ENCODE data around the gene LRFN2.

Gene LRFN2

DNA sequence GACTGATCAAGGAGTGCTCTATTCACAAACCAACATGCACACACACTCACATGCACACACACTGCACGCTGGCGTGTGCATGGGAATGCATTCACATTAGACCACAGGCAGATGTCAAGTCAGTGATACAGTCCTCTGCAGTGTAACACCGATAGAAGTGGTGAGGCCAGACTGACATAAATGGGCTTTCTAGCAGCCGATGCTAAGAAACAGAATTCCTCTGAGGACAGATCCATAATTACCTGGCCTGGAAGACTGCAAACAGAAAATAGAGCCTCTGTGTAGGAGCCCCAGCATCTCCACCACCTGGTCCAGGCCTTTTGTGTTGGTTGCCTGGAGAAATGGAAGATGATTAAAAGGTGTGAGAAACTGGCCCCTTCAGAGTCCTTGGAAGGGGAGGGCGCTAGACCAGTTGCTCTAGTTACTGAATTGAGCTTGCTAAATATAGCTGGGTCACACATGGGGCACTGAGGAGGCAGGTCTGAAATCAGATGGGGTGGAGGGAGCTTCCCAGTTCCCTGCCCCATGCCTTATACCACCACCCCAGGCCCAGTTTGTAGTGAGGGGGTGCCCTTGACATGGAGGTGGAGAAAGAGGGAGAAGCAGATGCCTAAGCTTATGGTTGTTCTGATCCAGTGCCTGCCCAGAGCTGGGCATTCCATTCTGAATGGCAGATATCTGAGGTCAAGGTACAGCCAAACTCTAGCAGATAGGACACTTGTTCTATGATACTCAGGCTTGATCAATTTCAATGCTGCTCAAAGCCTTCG is 233.8 kb downstream of the LRFN2 start:
- no peak for DNase-seq (ENCODE audit: low read depth in 1 of 2, low spot score in 1 of 2)

DNA sequence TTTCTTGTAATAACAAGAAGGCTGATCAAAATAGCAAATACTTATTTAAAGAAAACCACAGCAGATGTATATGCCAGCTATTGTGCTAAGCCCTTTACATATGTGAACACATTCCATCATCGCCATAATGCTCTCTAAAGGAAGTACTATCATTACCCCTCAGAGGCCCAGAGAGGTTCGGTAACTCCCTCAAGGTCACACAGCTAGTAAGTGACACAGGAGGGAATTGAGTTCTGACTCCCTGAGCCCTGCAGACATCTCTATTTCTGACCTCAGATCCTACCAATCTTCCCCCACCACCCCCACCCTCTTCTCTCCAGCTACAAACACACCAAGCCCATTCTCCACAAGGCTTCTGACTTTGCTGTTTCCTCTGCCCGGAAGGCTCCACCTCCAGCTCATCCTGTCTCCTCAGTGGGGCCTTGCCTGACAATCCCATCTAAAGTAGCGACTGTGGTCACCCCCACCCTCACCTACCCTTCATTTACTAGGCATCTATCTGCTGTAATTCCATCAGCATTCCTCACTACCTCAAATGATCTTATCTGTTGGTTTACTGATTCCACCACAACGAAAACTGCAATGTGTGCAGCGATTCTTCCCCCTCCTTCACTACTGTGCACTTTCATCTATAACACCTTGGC is 234.5 kb downstream of the LRFN2 start:
- DNase-seq (ENCODE audit: low read depth in 1 of 2, low spot score in 1 of 2): no peak

DNA sequence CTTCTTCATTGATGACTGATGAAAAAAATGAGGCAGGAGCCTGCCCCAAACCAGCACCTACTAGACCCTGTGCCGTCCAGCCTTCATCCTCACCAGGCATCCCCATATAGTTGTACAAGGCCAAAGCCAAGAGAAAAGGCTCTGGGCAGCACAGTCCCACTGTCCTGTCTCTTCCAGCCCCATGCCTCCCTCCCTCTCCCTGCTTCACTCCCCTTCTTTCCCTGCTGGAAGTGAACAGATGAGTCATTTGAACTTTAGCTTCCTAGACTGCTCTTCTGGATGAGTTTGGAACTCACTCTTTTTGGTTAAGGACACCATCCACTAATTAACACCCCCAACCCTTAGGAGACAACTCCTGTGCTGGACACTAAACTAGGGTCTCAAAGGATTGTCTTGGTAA is 235.2 kb downstream of the LRFN2 start:
- no peak for DNase-seq (ENCODE audit: low read depth in 1 of 2, low spot score in 1 of 2)

DNA sequence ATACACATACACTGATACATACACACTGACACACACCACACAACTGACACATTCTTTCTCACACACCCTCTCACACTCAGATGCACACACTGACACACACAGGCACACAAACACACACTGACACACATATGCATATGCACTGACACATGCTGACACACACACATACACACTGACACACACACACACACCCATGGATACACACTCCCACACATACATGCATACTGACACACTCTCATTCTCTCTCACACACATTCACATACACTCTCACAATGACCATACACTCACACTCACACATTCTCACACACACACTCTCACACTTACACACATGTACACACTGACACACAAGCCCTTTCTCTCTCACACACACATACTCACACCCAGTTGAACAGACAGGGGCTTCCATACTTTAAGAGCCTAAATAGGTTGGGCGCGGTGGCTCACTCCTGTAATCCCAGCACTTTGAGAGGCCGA is 236.4 kb downstream of the LRFN2 start:
- DNase-seq (ENCODE audit: low read depth in 1 of 2, low spot score in 1 of 2): no peak

DNA sequence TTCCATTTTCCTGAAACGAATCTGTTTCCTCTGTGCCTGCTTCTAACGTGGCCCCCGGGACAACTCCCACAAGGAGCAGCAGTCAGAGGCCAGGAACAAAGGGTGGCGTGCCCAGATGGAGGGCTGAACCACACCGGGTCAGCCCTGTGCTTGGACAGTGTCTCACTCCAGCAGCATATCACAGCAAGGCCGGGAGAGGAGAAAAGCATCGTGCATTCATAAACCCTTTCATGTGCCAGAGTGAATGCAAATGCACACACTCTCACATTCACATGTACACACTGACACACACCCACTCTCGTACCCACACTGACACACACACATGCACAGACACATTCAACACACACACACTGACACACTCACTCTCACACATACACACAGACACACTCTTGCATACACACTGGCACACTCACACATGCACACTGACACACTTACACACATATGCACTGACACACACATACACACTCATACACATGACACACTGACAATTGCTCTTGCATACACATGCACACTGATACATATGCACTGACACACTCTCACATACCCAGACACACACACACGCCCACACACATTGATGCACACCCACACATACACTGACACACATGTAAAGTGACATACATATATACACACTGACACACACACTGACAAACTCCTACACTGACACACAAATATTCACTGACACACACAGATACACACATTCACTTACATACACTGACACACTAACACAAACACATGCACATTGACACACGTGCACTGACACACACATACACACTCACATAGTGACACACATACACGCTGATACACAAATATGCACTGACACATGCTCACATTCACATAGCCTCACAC is 237.0 kb downstream of the LRFN2 start:
- DNase-seq (ENCODE audit: low read depth in 1 of 2, low spot score in 1 of 2): no peak

DNA sequence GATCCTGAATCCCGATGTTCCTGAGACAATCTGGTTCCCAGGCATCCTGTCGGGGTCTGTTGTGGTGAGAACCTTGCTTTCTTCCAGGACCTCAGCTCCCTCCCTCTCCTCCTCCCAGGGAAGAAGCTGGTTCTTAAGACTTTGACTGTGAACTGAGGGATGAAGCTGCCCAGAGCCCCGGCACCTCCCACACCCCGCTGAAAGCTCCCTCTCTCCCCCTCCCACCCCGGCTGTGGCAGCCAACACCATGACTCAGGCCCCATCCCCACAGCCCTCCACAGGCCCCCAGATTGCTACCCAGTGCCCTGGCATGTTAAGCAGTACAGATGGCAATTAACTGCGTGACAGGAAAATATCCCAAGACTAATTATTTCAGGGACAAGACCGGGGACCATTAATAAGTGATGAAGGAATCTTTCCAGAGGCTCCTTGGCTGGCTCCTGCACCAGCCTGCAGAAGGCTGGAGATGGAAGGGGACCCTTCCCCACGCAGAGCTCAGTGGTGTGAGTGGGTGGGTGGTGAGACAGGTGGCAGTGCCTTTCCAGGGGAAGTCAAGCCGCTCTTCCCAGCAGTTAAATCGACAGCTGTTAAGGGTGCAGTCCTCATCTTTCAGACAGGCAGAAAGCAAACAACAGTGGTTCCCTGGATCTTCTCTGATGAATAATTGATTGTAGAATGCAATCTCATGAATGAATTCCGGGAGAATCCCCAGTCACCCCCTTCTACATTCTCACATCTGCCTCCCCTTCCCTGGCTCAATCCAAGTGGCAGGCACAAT is 237.9 kb downstream of the LRFN2 start:
- DNase-seq (ENCODE audit: low read depth in 1 of 2, low spot score in 1 of 2): no peak

DNA sequence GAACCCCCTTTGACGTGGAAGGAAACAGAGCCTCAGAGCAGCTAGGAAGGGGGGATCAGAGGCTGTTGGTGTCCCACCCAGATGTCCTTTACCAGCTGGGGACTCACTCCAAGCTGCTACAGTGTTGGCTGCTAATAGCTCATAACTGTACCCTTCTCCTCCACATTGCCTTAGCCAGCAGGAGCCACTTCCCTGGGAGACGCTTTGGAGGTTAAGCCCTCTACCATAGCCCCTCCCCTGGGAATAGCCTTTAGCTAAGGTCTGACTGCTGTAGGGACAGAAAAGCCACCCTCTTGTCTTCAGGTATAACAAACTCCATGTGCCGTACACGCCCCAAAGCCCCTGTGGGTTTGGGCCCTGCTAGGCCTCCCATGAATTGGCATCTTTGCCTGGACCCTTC is 238.6 kb downstream of the LRFN2 start:
- DNase-seq (ENCODE audit: low read depth in 1 of 2, low spot score in 1 of 2): no peak

DNA sequence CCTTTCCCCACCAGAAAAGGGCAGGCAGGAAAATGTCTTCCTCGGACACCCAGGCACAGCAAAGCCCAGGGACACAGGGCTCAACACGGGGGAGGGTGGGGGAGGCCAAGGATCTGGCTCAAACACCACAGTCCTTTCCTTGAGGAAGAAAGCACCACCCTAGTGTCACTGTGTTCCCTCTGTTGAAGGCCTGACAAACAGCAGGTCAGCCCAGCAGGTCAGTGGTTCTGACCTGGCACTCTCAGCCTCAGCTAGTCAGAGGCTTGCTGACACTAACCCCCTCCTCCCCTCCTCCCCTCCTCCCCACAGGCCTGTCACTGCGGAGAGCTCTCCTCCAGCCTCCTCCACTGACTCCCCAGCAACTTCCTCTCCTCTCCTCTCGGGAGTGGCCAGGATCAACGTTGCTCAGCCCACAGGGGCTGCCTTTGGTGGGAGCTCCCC is 239.6 kb downstream of the LRFN2 start:
- no peak for DNase-seq (ENCODE audit: low read depth in 1 of 2, low spot score in 1 of 2)

DNA sequence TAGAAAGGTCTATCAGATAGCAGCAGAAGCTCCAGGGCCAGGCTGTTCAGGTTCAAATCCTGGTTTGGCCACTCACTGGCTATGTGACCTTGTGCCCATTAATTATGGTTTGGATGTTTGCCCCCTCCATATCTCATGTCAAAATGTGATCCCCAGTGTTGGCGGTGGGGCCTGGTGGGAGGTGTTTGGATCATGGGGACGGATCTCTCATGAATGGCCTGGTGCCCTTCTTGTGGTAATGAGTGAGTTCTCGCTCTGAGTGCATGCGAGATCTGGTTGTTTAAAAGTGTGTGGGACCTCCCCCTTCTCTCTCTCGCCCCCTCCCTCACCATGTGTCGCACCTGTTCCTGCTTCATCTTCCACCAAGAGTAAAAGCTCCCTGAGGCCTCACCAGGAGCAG is 240.9 kb downstream of the LRFN2 start:
- no peak for DNase-seq (ENCODE audit: low read depth in 1 of 2, low spot score in 1 of 2)

DNA sequence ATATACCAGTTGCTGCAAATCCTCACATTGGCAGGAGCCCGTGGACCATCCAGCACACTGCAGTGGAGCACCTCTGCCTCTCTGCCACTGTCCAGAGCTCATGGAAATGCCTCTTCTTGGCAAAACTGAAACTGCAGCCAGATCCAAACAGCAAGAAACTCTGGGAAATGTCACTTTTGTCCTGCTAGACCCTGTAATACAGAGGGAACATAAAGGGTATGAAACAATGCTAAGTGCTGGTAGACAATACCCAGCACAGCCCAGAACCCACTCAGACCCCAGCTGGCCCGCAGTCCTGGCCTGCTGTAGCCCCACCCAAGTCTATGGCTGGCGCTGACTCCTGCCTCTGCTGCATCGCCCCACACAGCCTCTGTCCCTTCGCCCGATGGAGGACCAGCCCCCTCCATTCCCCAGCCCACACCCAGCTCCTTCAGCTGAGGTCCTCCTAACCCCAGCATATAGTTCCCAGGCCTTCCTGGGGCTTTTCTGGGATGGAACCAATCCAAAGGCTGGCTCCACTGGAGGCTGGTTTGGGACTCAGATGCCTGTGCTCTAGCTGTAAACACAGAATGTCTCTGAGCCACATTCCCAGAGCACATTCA is 242.5 kb downstream of the LRFN2 start:
- DNase-seq (ENCODE audit: low read depth in 1 of 2, low spot score in 1 of 2): no peak

DNA sequence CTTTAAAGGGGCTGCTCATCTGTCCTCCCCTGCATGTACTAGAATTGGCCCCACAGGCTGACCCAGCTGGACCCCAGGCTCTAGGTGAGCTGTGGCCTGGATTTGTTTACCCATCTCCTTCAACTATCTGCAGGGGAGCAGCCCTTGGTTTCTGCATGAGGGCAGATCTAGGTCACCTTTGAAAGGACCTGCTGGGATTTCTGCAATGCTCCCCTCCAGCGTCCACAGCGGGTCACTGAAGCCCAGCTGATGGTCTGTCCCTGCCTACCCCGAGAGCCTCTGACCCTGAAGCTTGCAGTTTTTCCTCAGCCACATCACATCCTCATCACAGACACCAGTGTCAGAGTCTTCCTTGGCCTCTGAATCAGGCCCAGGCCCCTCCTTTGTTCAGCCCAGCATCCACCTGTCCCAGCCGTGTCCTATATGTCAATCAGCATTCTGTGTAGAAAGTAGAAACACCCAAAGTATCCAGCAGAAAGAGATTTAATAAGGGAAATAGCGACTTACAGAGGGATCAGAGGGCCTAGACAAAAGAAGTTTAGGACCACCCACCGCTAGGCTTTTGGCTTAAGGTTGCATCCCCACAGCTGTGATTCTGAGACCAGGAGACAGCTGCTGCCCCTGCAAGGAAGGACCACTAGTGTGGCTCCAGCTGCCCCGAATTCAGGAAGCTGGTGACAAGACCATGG is 243.1 kb downstream of the LRFN2 start:
- DNase-seq (ENCODE audit: low read depth in 1 of 2, low spot score in 1 of 2): no peak

DNA sequence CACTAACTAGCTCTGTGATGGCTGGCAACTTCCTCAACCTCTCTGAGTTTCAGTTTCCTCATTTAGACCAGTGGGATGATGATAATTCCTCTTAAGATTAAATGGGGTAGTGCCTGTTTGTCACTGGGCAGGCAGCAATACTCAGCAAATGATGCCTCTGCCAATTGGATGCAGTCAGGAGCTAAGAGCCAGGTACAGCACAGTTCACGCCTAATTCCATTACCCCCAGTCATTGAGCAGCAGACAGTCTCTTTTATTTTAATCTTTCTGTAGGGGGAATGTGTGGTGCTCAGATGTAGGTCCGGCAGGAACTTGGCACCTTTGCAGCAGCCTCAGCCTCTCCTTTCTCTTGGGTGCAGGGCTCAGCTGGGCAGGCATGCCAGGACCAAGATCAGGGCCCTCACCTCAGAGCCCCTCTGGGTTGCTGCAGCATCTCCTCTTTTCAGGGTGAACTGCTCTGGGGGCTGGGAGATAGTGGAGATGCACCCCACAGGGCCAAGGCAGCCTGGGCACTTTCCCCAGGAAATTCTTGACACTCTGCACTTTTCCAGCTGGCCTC is 243.8 kb downstream of the LRFN2 start:
- no peak for DNase-seq (ENCODE audit: low read depth in 1 of 2, low spot score in 1 of 2)

DNA sequence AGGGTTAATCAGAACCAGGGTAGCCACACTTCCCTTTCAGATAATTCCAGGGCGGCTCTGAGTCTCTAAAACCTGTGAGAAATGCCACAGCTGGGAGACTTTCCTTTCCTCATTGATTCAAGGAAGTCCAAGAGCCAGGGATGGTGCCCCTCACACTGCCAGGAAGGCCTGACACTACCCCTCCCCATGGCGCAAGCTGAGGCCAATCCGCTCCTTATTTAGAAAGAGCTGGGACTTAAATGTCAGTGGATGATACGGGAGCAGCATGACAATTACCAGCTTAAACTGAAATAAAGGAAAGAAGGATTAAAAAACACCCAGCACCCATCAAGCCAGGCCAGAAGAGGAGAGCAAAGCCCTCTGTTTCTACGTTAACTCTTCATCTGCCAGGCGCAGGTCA is 244.4 kb downstream of the LRFN2 start:
- no peak for DNase-seq (ENCODE audit: low read depth in 1 of 2, low spot score in 1 of 2)

DNA sequence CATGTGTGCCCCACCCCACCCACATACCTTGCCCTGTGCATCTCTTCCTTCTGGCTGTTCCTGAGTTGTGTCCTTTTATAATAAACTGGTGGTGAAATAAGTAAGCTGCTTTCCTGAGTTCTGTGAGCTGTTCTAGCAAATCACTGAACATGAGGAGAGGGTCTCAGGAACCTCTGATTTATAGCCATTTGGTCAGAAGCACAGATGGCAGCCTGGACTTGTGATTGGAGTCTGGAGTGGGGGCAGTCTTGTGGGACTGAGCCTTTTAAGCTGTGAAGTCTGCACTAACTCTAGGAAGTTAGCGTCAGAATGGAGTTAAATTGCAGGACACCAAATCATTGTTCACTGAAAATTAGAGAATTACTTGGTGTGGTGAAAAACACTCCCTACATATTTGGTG is 245.4 kb downstream of the LRFN2 start:
- DNase-seq (ENCODE audit: low read depth in 1 of 2, low spot score in 1 of 2): no peak

Measured in stimulated activated CD4-positive, alpha-beta T cell treated with anti-CD3 and anti-CD28 coated beads, Interleukin-15, amount 100 ng/mL, for 1 hour (primary cell).